Liver (tissue), 9 donors: ENCODE data around the gene CREB1. TPM values are rescaled to one million over a fixed set of nuclear protein-coding genes. Genes with fewer than 3 reads are reported as not detected.

ENCODE experiments used
- DNase-seq: peaks from one replicate; pipeline ENCODE4 v3.0.0-alpha.2; 2017; ENCODE audit warnings: low spot score
- H3K27ac ChIP-seq, 2 donors: one replicate each; pipeline ENCODE4 v1.7.0; 2013; ENCODE audit warnings: inconsistent platforms in 2 of 2, low read length in 2 of 2, control low read depth in 1 of 2, low read depth in 1 of 2, mild to moderate bottlenecking in 1 of 2
- H3K27me3 ChIP-seq, 4 donors: one replicate each; pipeline versions ENCODE4 v1.6.1 to v1.7.0; 2013; ENCODE audit warnings: low read length in 3 of 4, inconsistent platforms in 1 of 4, mild to moderate bottlenecking in 1 of 4, moderate library complexity in 1 of 4; ENCODE audit not compliant: control insufficient read depth in 4 of 4, insufficient read depth in 4 of 4
- H3K36me3 ChIP-seq, 4 donors: one replicate each; pipeline versions ENCODE4 v1.6.1 to v1.7.0; 2013; ENCODE audit warnings: low read length in 3 of 4, mild to moderate bottlenecking in 3 of 4, low read depth in 1 of 4, moderate library complexity in 1 of 4; ENCODE audit not compliant: control insufficient read depth in 4 of 4, insufficient read depth in 3 of 4
- H3K4me1 ChIP-seq, 4 donors: one replicate each; pipeline versions ENCODE4 v1.6.1 to v1.7.0; 2013; ENCODE audit warnings: low read length in 3 of 4, mild to moderate bottlenecking in 3 of 4, moderate library complexity in 1 of 4; ENCODE audit not compliant: control insufficient read depth in 4 of 4, insufficient read depth in 4 of 4
- H3K4me3 ChIP-seq, 3 donors: one replicate each; pipeline versions ENCODE4 v1.6.1 to v1.7.0; 2013; ENCODE audit warnings: low read length in 3 of 3, control low read depth in 1 of 3, low read depth in 1 of 3, mild to moderate bottlenecking in 1 of 3
- H3K9ac ChIP-seq, 2 donors: one replicate each; pipeline ENCODE4 v1.7.0; 2013; ENCODE audit warnings: low read length in 2 of 2, mild to moderate bottlenecking in 2 of 2, moderate library complexity in 2 of 2, control low read depth in 1 of 2, low read depth in 1 of 2
- H3K9me3 ChIP-seq, 4 donors: one replicate each; pipeline versions ENCODE4 v1.6.1 to v1.7.0; 2013; ENCODE audit warnings: low read length in 3 of 4; ENCODE audit not compliant: control insufficient read depth in 4 of 4
- EGR1 ChIP-seq, 2 donors: IDR thresholded peaks; 2 replicates each; pipeline ENCODE4 v1.6.1; 2016 to 2018; ENCODE audit warnings: antibody characterized with exemption in 2 of 2, low read depth in 2 of 2
- FOXA1 ChIP-seq: IDR thresholded peaks from 2 replicates; pipeline ENCODE4 v1.6.1; 2016; ENCODE audit warnings: antibody characterized with exemption
- GABPA ChIP-seq, 2 donors: IDR thresholded peaks in 1 of 2; conservative IDR thresholded peaks in 1 of 2; 2 replicates each; pipeline ENCODE4 v1.6.1; 2016; ENCODE audit warnings: antibody characterized with exemption in 2 of 2, mild to moderate bottlenecking in 1 of 2, moderate library complexity in 1 of 2
- HNF4A ChIP-seq, 2 donors: conservative IDR thresholded peaks; 2 replicates each; pipeline ENCODE4 v1.6.1; 2016; ENCODE audit warnings: antibody characterized with exemption in 2 of 2, mild to moderate bottlenecking in 2 of 2
- HNF4G ChIP-seq: IDR thresholded peaks from 2 replicates; pipeline ENCODE4 v1.6.1; 2016; ENCODE audit warnings: antibody characterized with exemption
- JUND ChIP-seq, 2 donors: IDR thresholded peaks; 2 replicates each; pipeline ENCODE4 v1.6.1; 2016; ENCODE audit warnings: antibody characterized with exemption in 2 of 2
- NR2F2 ChIP-seq: IDR thresholded peaks from 2 replicates; pipeline ENCODE4 v1.6.1; 2016; ENCODE audit warnings: antibody characterized with exemption
- RAD21 ChIP-seq, 2 donors: IDR thresholded peaks; 2 replicates each; pipeline ENCODE4 v1.6.1; 2016; ENCODE audit warnings: antibody characterized with exemption in 2 of 2, mild to moderate bottlenecking in 2 of 2
- RXRA ChIP-seq, 2 donors: IDR thresholded peaks; 2 replicates each; pipeline ENCODE4 v1.6.1; 2017 to 2018; ENCODE audit warnings: antibody characterized with exemption in 2 of 2, mild to moderate bottlenecking in 1 of 2
- TAF1 ChIP-seq: conservative IDR thresholded peaks from 2 replicates; pipeline ENCODE4 v1.6.1; 2016; ENCODE audit warnings: antibody characterized with exemption, mild to moderate bottlenecking
- YY1 ChIP-seq: IDR thresholded peaks from 2 replicates; pipeline ENCODE4 v1.6.1; 2016; ENCODE audit warnings: antibody characterized with exemption, mild to moderate bottlenecking
- WGBS: extraction: QIAGEN DNeasy Blood & Tissue Kit; methylation state at CpG from one replicate; pipeline ENCODE4 v1.1.7; 2013; 5-methylcytosine and 5-hydroxymethylcytosine counted together
- polyA plus RNA-seq, 2 donors: library from polyadenylated mRNA; stranded (reverse) in 1 of 2; unstranded in 1 of 2; fragments of 200-250 nt in 1 of 2; fragments of >200 nt in 1 of 2; fragmentation: Nextera tagmentation in 1 of 2; extraction: Ambion mirVana in 1 of 2; gene quantifications; one replicate each; pipeline versions ENCODE4 v1.2.1 to v1.2.3, GENCODE V29; 2013 to 2015
- total RNA-seq, 2 donors: library from RNA; depleted of rRNA; stranded (reverse); fragments of >200 nt; gene quantifications; one replicate each; pipeline ENCODE4 v1.2.3, GENCODE V29; 2014
- TF ChIP-seq, protein P1 (sequence below): IDR thresholded peaks from 2 replicates; pipeline ENCODE4 v1.6.1; 2016; ENCODE audit warnings: antibody characterized with exemption, mild to moderate bottlenecking
- TF ChIP-seq, protein P2 (sequence below): IDR thresholded peaks from 2 replicates; pipeline ENCODE4 v1.6.1; 2016; ENCODE audit warnings: antibody characterized with exemption
- TF ChIP-seq, protein P3 (sequence below): IDR thresholded peaks from 2 replicates; pipeline ENCODE4 v1.6.1; 2016; ENCODE audit warnings: antibody characterized with exemption
- TF ChIP-seq, protein P4 (sequence below): fragments of 150-350 bp; IDR thresholded peaks from 2 replicates; pipeline ENCODE4 v1.5.1; 2017; ENCODE audit warnings: improper control_type of control experiment, low read depth, low read length; ENCODE audit not compliant: missing input control
- donor health status: healthy.
- donor health status: healthy.
- donor health status: healthy.
- donor health status: healthy.
- donor health status: healthy.

CREB1 gene
- total and polyA plus RNA-seq, 4 donors, result 4.4 to 24.4 (median 14.5) TPM

DNA sequence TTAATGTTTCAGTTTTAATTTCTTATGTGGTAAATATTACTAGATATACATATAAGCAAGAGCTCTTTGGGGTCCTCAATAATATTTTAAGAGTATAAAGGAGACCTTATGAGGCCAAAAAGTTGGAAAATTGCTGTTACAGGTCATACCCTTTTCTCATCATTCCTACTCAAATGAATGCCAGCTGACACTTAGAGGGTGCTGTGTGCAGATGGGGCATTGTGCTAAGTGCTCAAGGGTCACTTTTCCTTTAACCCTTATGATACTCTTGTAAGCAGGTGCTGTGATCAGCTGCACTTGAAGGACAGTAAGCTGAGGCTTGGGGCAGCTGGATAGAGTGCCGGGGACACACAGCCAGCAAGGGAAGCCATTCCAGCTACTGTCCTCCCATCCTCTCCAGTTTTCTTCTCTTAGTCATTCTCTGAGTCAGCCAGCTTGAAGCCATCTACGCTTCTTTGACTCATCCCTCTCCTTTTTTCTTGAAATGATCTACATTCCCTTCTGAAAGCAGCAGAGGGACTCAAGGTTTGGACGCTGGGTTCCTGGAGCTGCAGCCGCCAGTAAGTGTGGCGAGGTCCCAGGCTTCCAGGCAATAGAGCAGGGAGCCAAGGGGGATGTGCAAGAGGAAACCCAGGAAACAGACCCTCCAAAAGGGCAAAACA lies 42.0 kb upstream of the CREB1 start:
- Histone ChIP-seq H3K27me3 (no peaks in the 10 kb centered on the region), H3K9me3 (no peaks in the 10 kb centered on the region), H3K4me3 (no peak overlapping the region), H3K9ac (no peak overlapping the region), H3K4me1 (no peaks in the 10 kb centered on the region), H3K36me3 (no peaks in the 10 kb centered on the region), H3K27ac (no peak overlapping the region)
- no peak for TF ChIP-seq EGR1 (IDR thresholded peaks at IDR 0.05; ENCODE audit: low read depth in 2 of 2)
- TF ChIP-seq YY1, result no peak
- TF ChIP-seq FOXA1, result no peak
- TF ChIP-seq HNF4A (conservative IDR thresholded peaks at IDR 0.05), result no peak
- TF ChIP-seq JUND (IDR thresholded peaks at IDR 0.05), result no peak
- no peak for TF ChIP-seq NR2F2
- TF ChIP-seq, protein P1, sequence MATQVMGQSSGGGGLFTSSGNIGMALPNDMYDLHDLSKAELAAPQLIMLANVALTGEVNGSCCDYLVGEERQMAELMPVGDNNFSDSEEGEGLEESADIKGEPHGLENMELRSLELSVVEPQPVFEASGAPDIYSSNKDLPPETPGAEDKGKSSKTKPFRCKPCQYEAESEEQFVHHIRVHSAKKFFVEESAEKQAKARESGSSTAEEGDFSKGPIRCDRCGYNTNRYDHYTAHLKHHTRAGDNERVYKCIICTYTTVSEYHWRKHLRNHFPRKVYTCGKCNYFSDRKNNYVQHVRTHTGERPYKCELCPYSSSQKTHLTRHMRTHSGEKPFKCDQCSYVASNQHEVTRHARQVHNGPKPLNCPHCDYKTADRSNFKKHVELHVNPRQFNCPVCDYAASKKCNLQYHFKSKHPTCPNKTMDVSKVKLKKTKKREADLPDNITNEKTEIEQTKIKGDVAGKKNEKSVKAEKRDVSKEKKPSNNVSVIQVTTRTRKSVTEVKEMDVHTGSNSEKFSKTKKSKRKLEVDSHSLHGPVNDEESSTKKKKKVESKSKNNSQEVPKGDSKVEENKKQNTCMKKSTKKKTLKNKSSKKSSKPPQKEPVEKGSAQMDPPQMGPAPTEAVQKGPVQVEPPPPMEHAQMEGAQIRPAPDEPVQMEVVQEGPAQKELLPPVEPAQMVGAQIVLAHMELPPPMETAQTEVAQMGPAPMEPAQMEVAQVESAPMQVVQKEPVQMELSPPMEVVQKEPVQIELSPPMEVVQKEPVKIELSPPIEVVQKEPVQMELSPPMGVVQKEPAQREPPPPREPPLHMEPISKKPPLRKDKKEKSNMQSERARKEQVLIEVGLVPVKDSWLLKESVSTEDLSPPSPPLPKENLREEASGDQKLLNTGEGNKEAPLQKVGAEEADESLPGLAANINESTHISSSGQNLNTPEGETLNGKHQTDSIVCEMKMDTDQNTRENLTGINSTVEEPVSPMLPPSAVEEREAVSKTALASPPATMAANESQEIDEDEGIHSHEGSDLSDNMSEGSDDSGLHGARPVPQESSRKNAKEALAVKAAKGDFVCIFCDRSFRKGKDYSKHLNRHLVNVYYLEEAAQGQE, result no peak
- DNase-seq, result no peak
- WGBS, result 90% methylated on average over 5 of the region's 5 CpGs

DNA sequence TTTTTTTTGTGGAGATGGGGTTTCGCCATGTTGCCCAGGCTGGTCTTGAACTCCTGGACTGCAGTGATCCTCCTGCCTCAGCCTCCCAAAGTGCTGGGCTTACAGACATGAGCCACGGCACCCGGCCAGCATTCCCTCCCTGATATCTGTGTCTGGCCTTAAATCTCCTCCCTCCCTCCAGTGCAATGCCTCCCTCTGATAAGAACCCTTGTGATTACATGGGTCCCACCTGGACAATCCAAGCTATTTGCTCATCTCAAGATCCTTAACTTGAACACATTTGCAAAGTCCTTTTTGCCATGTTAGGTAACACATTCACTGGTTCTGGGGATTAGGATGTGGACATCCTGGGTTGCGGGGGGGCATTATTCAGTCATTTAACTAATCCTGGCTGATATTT lies 40.5 kb upstream of the CREB1 start:
- DNase-seq, result no peak
- Histone ChIP-seq H3K27ac (no peak overlapping the region), H3K9ac (no peak overlapping the region), H3K9me3 (no peaks in the 10 kb centered on the region), H3K4me1 (no peaks in the 10 kb centered on the region), H3K4me3 (no peak overlapping the region), H3K36me3 (no peaks in the 10 kb centered on the region), H3K27me3 (no peaks in the 10 kb centered on the region)
- 96% methylated on average over 4 of the region's 4 CpGs for WGBS
- TF ChIP-seq EGR1 (IDR thresholded peaks at IDR 0.05; ENCODE audit: low read depth in 2 of 2), result no peak
- TF ChIP-seq RXRA (IDR thresholded peaks at IDR 0.05), result no peak
- no peak for TF ChIP-seq TAF1
- no peak for TF ChIP-seq NR2F2
- TF ChIP-seq, protein P2, sequence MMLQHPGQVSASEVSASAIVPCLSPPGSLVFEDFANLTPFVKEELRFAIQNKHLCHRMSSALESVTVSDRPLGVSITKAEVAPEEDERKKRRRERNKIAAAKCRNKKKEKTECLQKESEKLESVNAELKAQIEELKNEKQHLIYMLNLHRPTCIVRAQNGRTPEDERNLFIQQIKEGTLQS, result no peak
- TF ChIP-seq FOXA1, result no peak
- TF ChIP-seq GABPA (IDR thresholded peaks at IDR 0.05 in 1 of 2, conservative IDR thresholded peaks at IDR 0.05 in 1 of 2), result no peak
- TF ChIP-seq RAD21 (IDR thresholded peaks at IDR 0.05), result no peak
- TF ChIP-seq, protein P3, sequence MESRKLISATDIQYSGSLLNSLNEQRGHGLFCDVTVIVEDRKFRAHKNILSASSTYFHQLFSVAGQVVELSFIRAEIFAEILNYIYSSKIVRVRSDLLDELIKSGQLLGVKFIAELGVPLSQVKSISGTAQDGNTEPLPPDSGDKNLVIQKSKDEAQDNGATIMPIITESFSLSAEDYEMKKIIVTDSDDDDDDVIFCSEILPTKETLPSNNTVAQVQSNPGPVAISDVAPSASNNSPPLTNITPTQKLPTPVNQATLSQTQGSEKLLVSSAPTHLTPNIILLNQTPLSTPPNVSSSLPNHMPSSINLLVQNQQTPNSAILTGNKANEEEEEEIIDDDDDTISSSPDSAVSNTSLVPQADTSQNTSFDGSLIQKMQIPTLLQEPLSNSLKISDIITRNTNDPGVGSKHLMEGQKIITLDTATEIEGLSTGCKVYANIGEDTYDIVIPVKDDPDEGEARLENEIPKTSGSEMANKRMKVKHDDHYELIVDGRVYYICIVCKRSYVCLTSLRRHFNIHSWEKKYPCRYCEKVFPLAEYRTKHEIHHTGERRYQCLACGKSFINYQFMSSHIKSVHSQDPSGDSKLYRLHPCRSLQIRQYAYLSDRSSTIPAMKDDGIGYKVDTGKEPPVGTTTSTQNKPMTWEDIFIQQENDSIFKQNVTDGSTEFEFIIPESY, result no peak
- TF ChIP-seq HNF4G, result no peak
- TF ChIP-seq YY1, result no peak
- no peak for TF ChIP-seq HNF4A (conservative IDR thresholded peaks at IDR 0.05)
- TF ChIP-seq, protein P4, sequence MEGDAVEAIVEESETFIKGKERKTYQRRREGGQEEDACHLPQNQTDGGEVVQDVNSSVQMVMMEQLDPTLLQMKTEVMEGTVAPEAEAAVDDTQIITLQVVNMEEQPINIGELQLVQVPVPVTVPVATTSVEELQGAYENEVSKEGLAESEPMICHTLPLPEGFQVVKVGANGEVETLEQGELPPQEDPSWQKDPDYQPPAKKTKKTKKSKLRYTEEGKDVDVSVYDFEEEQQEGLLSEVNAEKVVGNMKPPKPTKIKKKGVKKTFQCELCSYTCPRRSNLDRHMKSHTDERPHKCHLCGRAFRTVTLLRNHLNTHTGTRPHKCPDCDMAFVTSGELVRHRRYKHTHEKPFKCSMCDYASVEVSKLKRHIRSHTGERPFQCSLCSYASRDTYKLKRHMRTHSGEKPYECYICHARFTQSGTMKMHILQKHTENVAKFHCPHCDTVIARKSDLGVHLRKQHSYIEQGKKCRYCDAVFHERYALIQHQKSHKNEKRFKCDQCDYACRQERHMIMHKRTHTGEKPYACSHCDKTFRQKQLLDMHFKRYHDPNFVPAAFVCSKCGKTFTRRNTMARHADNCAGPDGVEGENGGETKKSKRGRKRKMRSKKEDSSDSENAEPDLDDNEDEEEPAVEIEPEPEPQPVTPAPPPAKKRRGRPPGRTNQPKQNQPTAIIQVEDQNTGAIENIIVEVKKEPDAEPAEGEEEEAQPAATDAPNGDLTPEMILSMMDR, result no peak
- TF ChIP-seq, protein P1, result no peak
- TF ChIP-seq JUND (IDR thresholded peaks at IDR 0.05), result no peak
